Progenitor cell of endocrine pancreas (in vitro differentiated cells): ENCODE measurements around the gene SIAH1. TPM values are rescaled to one million over a fixed set of nuclear protein-coding genes. Genes with fewer than 3 reads are reported as not detected.

Experiments used
- DNase-seq: peaks from one replicate; pipeline ENCODE4 v3.0.0; 2021; ENCODE audit warnings: low spot score; ENCODE audit not compliant: unreplicated experiment
- H3K27ac Mint-ChIP-seq: 2 replicates; pipeline ENCODE4 v1.8.0; 2021; ENCODE audit warnings: mild to moderate bottlenecking, moderate library complexity, mixed read lengths
- H3K27me3 Mint-ChIP-seq: 2 replicates; pipeline ENCODE4 v1.8.0; 2021; ENCODE audit warnings: mixed read lengths
- H3K36me3 Mint-ChIP-seq: 2 replicates; pipeline ENCODE4 v1.8.0; 2022; ENCODE audit warnings: mixed read lengths; ENCODE audit not compliant: insufficient read depth
- H3K4me1 Mint-ChIP-seq: 2 replicates; pipeline ENCODE4 v1.8.0; 2021; ENCODE audit warnings: low read depth, mixed read lengths
- H3K4me3 Mint-ChIP-seq: 2 replicates; pipeline ENCODE4 v1.8.0; 2021; ENCODE audit warnings: low read depth, mild to moderate bottlenecking, moderate library complexity, mixed read lengths
- H3K9me3 Mint-ChIP-seq: 2 replicates; pipeline ENCODE4 v1.8.0; 2021; ENCODE audit warnings: low read depth, mixed read lengths
- total RNA-seq: library from RNA; stranded (reverse); gene quantifications from 2 replicates; pipeline ENCODE4 v1.2.1, GENCODE V29; 2021
- TF ChIP-seq, protein P1 (sequence below): fragments of 200-600 bp; sonication (generic); IDR thresholded peaks from one replicate; pipeline ENCODE4 v1.5.0; 2021; ENCODE audit warnings: antibody characterized with exemption, mild to moderate bottlenecking; ENCODE audit not compliant: unreplicated experiment

The SIAH1 gene
- total RNA-seq, 1 donor from 2014 or later: 40.5 TPM

GRCh38 chr16:48361540-48362144 lies 23.6 kb downstream of the SIAH1 start:
- TF ChIP-seq, protein P1, sequence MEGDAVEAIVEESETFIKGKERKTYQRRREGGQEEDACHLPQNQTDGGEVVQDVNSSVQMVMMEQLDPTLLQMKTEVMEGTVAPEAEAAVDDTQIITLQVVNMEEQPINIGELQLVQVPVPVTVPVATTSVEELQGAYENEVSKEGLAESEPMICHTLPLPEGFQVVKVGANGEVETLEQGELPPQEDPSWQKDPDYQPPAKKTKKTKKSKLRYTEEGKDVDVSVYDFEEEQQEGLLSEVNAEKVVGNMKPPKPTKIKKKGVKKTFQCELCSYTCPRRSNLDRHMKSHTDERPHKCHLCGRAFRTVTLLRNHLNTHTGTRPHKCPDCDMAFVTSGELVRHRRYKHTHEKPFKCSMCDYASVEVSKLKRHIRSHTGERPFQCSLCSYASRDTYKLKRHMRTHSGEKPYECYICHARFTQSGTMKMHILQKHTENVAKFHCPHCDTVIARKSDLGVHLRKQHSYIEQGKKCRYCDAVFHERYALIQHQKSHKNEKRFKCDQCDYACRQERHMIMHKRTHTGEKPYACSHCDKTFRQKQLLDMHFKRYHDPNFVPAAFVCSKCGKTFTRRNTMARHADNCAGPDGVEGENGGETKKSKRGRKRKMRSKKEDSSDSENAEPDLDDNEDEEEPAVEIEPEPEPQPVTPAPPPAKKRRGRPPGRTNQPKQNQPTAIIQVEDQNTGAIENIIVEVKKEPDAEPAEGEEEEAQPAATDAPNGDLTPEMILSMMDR: no peak
- H3K36me3 Mint-ChIP-seq: peaks cover 1% of the 10 kb centered on the region
- no peaks in the 10 kb centered on the region for H3K27me3 Mint-ChIP-seq

DNA sequence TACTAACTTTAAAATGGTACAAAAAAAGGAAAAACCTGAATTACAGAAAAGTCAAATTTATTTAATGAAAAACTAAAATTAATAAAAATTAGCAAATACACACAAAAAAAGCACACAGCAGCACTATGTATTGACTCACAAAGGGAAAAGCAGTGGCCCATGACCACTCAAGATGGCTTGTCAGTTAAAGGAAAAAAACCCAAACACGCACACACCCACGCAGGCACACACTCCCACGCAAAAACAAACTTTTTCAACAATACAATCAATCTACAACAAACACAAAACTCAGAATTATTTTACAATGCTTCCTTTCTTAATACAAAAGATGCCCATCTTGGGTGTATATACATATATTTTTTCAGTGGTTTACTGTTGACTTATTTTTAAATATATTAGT lies 24.2 kb downstream of the SIAH1 start:
- Mint-ChIP-seq H3K9me3 (no peaks in the 10 kb centered on the region), H3K27me3 (no peaks in the 10 kb centered on the region), H3K27ac (no peak overlapping the region), H3K4me1 (peaks cover 30% of the 10 kb centered on the region), H3K4me3 (no peak overlapping the region), H3K36me3 (peaks cover 3% of the 10 kb centered on the region)
- TF ChIP-seq, protein P1: no peak
- no peak for DNase-seq

More at GRCh38 chr16:48361540-48362144, 23.6 kb downstream of the SIAH1 start:
- no peaks in the 10 kb centered on the region for H3K9me3 Mint-ChIP-seq
- peak overlapping the region; percentile 77 for H3K27ac Mint-ChIP-seq
- peaks cover 36% of the 10 kb centered on the region for H3K4me1 Mint-ChIP-seq
- no peak overlapping the region for H3K4me3 Mint-ChIP-seq
- no peak for DNase-seq

GRCh38 chr16:48359983-48360382 lies 25.2 kb downstream of the SIAH1 start:
- TF ChIP-seq, protein P1: no peak
- peaks cover 8% of the 10 kb centered on the region for H3K36me3 Mint-ChIP-seq
- H3K4me3 Mint-ChIP-seq: no peak overlapping the region
- no peak for DNase-seq
- no peaks in the 10 kb centered on the region for H3K27me3 Mint-ChIP-seq
- H3K27ac Mint-ChIP-seq: no peak overlapping the region
- no peaks in the 10 kb centered on the region for H3K9me3 Mint-ChIP-seq
- H3K4me1 Mint-ChIP-seq: peaks cover 23% of the 10 kb centered on the region

DNA sequence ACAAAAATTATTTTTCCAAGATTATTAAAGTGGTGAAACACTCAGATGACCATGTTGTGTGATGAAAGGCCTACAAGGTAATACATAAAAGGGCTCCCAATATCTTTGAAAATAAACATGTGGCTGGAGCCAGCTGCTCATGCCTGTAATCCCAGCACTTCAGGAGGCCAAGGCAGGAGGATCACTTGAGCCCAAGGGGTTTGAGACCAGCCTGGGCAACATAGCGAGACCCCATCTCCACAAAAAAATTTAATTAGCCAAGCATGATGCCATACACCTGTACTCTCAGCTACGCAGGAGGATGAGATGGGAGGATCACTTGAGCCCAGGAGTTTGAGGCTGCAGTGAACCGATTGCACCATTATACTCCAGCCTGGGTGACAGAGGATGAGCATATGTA lies 26.8 kb downstream of the SIAH1 start:
- H3K27me3 Mint-ChIP-seq: no peaks in the 10 kb centered on the region
- H3K9me3 Mint-ChIP-seq: no peaks in the 10 kb centered on the region
- H3K4me3 Mint-ChIP-seq: no peak overlapping the region
- H3K27ac Mint-ChIP-seq: no peak overlapping the region
- TF ChIP-seq, protein P1: no peak
- no peak for DNase-seq
- peaks cover 15% of the 10 kb centered on the region for H3K4me1 Mint-ChIP-seq
- H3K36me3 Mint-ChIP-seq: peaks cover 13% of the 10 kb centered on the region

GRCh38 chr16:48356633-48357376 lies 28.4 kb downstream of the SIAH1 start:
- TF ChIP-seq, protein P1: no peak
- no peak for DNase-seq
- no peaks in the 10 kb centered on the region for H3K27me3 Mint-ChIP-seq
- H3K4me1 Mint-ChIP-seq: peaks cover 10% of the 10 kb centered on the region
- no peaks in the 10 kb centered on the region for H3K9me3 Mint-ChIP-seq
- peaks cover 14% of the 10 kb centered on the region for H3K36me3 Mint-ChIP-seq
- peak overlapping the region; percentile 52 for H3K27ac Mint-ChIP-seq
- no peak overlapping the region for H3K4me3 Mint-ChIP-seq
